HepG2 (cell line): Measurements from ENCODE around the gene RGCC. TPM values are rescaled to one million over a fixed set of nuclear protein-coding genes. Genes with fewer than 3 reads are reported as not detected.

Source experiments
- ATAC-seq: fragments of 200-7000 bp; cut with Tn5 transposase; 3 replicates; pipeline ENCODE4 v1.9.1; 2020; ENCODE audit warnings: mild to moderate bottlenecking, moderate library complexity
- BruUV-seq: library from RNA; stranded (reverse); fragments of 400-500 nt; replicated peaks from 2 replicates; lab custom pipeline; 2021; lab: Mats Ljungman, UMichigan
- CTCF ChIA-PET: fragments of 300-600 bp; formaldehyde crosslinking; extraction: SDS; loops from one replicate; lab custom pipeline; 2021; ENCODE audit warnings: low total read pairs, inconsistent platforms, low intra/inter-chr PET ratio; lab: Yijun Ruan, JAX
- POLR2A ChIA-PET: fragments of 350-600 bp; sonication (Branson Sonifier 250); formaldehyde crosslinking; loops from one replicate; lab custom pipeline; 2020; ENCODE audit warnings: antibody characterized with exemption, inconsistent platforms; lab: Yijun Ruan, JAX
- DNase-seq: peaks from one replicate; pipeline ENCODE4 v3.0.0-alpha.2; 2015; ENCODE audit warnings: low spot score
- FAIRE-seq: peaks from 3 replicates; lab custom pipeline; 2011; peaks lifted over from hg19 to GRCh38; lab: Jason Lieb, UNC
- H2AFZ ChIP-seq: one replicate; pipeline ENCODE4 v1.6.1; 2011; ENCODE audit warnings: low read length, inconsistent platforms
- H3K27ac ChIP-seq: fragments of 300-600 bp; 3 replicates; pipeline ENCODE4 v1.8.0; 2011; ENCODE audit warnings: mixed run types, mild to moderate bottlenecking, mixed read lengths, low read length, inconsistent platforms; ENCODE audit not compliant: insufficient read depth; ENCODE audit errors: extremely low read length
- H3K27me3 ChIP-seq, 2 experiments: fragments of 200-600 bp in 1 of 2; 2 replicates in 1 of 2; 3 replicates in 1 of 2; pipeline versions ENCODE4 v1.6.0 to v1.8.0; 2011; ENCODE audit warnings: low read length in 2 of 2, mild to moderate bottlenecking in 2 of 2, moderate library complexity in 2 of 2, inconsistent platforms in 1 of 2; ENCODE audit not compliant: insufficient read depth in 2 of 2, control insufficient read depth in 1 of 2
- H3K36me3 ChIP-seq, 2 experiments: fragments of 200-600 bp in 1 of 2; replicated peaks in 1 of 2; 2 replicates in 1 of 2; 3 replicates in 1 of 2; pipeline versions ENCODE4 v1.5.1 to v1.8.0; 2011; ENCODE audit warnings: low read length in 2 of 2, inconsistent platforms in 1 of 2; ENCODE audit not compliant: insufficient read depth in 2 of 2, control insufficient read depth in 1 of 2
- H3K4me1 ChIP-seq: 2 replicates; pipeline ENCODE4 v1.5.1; 2012; ENCODE audit warnings: low read length, inconsistent platforms; ENCODE audit not compliant: insufficient read depth
- H3K4me2 ChIP-seq: 2 replicates; pipeline ENCODE4 v1.6.0; 2011; ENCODE audit warnings: low read depth, low read length, inconsistent platforms
- H3K4me3 ChIP-seq, 3 experiments: fragments of 200-600 bp in 1 of 3; sonication (generic), shearing (Covaris generic) in 1 of 3; replicated peaks in 1 of 3; 2 replicates each; pipeline ENCODE4 v1.5.1; 2011 to 2016; ENCODE audit warnings: low read length in 3 of 3, inconsistent platforms in 2 of 3, low read depth in 2 of 3, mild to moderate bottlenecking in 2 of 3, control low read depth in 1 of 3, mixed read lengths in 1 of 3; ENCODE audit not compliant: insufficient read depth in 1 of 3
- H3K79me2 ChIP-seq: one replicate; pipeline ENCODE4 v1.6.1; 2011; ENCODE audit warnings: low read length, inconsistent platforms; ENCODE audit not compliant: insufficient read depth
- H3K9ac ChIP-seq: 2 replicates; pipeline ENCODE4 v1.6.0; 2011; ENCODE audit warnings: mild to moderate bottlenecking, low read depth, low read length, inconsistent platforms; ENCODE audit not compliant: insufficient read depth
- H3K9me3 ChIP-seq: 2 replicates; pipeline ENCODE4 v1.5.1; 2012; ENCODE audit warnings: mild to moderate bottlenecking, low read length
- H4K20me1 ChIP-seq: 2 replicates; pipeline ENCODE4 v1.6.0; 2011; ENCODE audit warnings: inconsistent platforms, mild to moderate bottlenecking, low read length, moderate library complexity; ENCODE audit not compliant: insufficient read depth
- DNMT3B ChIP-seq: conservative IDR thresholded peaks from 2 replicates; pipeline ENCODE4 v1.6.1; 2016; ENCODE audit warnings: missing biosample characterization, control low read depth
- KDM2A ChIP-seq: sonication (generic); formaldehyde crosslinking; IDR thresholded peaks from 2 replicates; pipeline ENCODE4 v1.4.0; 2020; ENCODE audit warnings: low read depth, missing genetic modification reagents, borderline replicate concordance
- RFXAP ChIP-seq: sonication (generic); formaldehyde crosslinking; IDR thresholded peaks from 2 replicates; pipeline ENCODE4 v1.4.0; 2020; ENCODE audit warnings: missing genetic modification reagents, borderline replicate concordance
- RXRA ChIP-seq: sonication (generic); formaldehyde crosslinking; IDR thresholded peaks from 2 replicates; pipeline ENCODE4 v1.5.1; 2020; ENCODE audit warnings: missing genetic modification reagents
- SMARCE1 ChIP-seq: fragments of 450-650 bp; IDR thresholded peaks from 2 replicates; pipeline ENCODE4 v1.6.1; 2017; ENCODE audit warnings: borderline replicate concordance
- ZBTB8A ChIP-seq: sonication (generic); formaldehyde crosslinking; IDR thresholded peaks from 2 replicates; pipeline ENCODE4 v1.4.0; 2020; ENCODE audit warnings: mild to moderate bottlenecking, low read depth, missing genetic modification reagents, borderline replicate concordance
- ZFP36L1 ChIP-seq: sonication (generic); formaldehyde crosslinking; IDR thresholded peaks from 2 replicates; pipeline ENCODE4 v1.8.0; 2022; ENCODE audit warnings: mild to moderate bottlenecking, missing genetic modification reagents, moderate library complexity
- ZNF333 ChIP-seq: sonication (generic); formaldehyde crosslinking; IDR thresholded peaks from 2 replicates; pipeline ENCODE4 v1.4.0; 2020; ENCODE audit warnings: mild to moderate bottlenecking, missing genetic modification reagents, borderline replicate concordance
- ZNF432 ChIP-seq: sonication (generic); formaldehyde crosslinking; IDR thresholded peaks from 2 replicates; pipeline ENCODE4 v1.5.0; 2020; ENCODE audit warnings: missing genetic modification reagents, mild to moderate bottlenecking, borderline replicate concordance
- ZNF543 ChIP-seq: sonication (generic); formaldehyde crosslinking; IDR thresholded peaks from 2 replicates; pipeline ENCODE4 v1.4.0; 2020; ENCODE audit warnings: mild to moderate bottlenecking, missing genetic modification reagents
- ZNF619 ChIP-seq: sonication (generic); formaldehyde crosslinking; IDR thresholded peaks from 2 replicates; pipeline ENCODE4 v1.4.0; 2020; ENCODE audit warnings: mild to moderate bottlenecking, missing genetic modification reagents
- ZNF720 ChIP-seq: sonication (generic); formaldehyde crosslinking; IDR thresholded peaks from 2 replicates; pipeline ENCODE4 v1.4.0; 2020; ENCODE audit warnings: missing genetic modification reagents
- WGBS: methylation state at CpG from one replicate; pipeline ENCODE4 v1.1.6; 2017; ENCODE audit warnings: low lambda C conversion rate; 5-methylcytosine and 5-hydroxymethylcytosine counted together
- in situ Hi-C: cut with HindIII; loops from 2 replicates; pipeline ENCODE4 v1.10.0; 2017; ENCODE audit warnings: low pct_unique_long_range_greater_than_20kb; ENCODE audit not compliant: extremely low pct_ligation_motif_present
- intact Hi-C: fragments of 100-400 bp; cut with micrococcal nuclease; formaldehyde crosslinking; loops from one replicate; pipeline ENCODE4 v1.10.0; 2022; ENCODE audit not compliant: unreplicated experiment
- polyA plus RNA-seq, 8 experiments: library from polyadenylated mRNA; depleted of rRNA in 3 of 8; stranded (reverse) in 7 of 8; unstranded in 1 of 8; fragments of >200 nt; fragmentation: Illumina TruSeq in 4 of 8; extraction: Trizol in 4 of 8; gene quantifications; 2 replicates each; pipeline versions ENCODE4 v1.2.1 to v1.2.3, GENCODE V29; 2011 to 2016; ENCODE audit warnings: low read depth in 4 of 8, missing spikeins in 1 of 8, mixed read lengths in 1 of 8; ENCODE audit not compliant: insufficient read depth in 1 of 8
- total RNA-seq, 5 experiments: library from RNA; depleted of rRNA; stranded (reverse); fragments of >200 nt; fragmentation: Illumina TruSeq; extraction: Trizol; gene quantifications; 2 replicates each; pipeline ENCODE4 v1.2.3, GENCODE V29; 2016; ENCODE audit warnings: low read depth in 1 of 5
- TF ChIP-seq, protein P1 (sequence below): sonication (generic); formaldehyde crosslinking; IDR thresholded peaks from 2 replicates; pipeline ENCODE4 v1.8.0; 2022; ENCODE audit warnings: mild to moderate bottlenecking, missing genetic modification reagents, moderate library complexity
- TF ChIP-seq, protein P2 (sequence below): IDR thresholded peaks from 2 replicates; pipeline ENCODE4 v1.6.1; 2016; ENCODE audit warnings: low read depth, missing genetic modification reagents, missing compliant biosample characterization
- TF ChIP-seq, protein P3 (sequence below): sonication (generic); formaldehyde crosslinking; IDR thresholded peaks from 2 replicates; pipeline ENCODE4 v1.4.0; 2020; ENCODE audit warnings: mild to moderate bottlenecking, missing genetic modification reagents, borderline replicate concordance

RGCC gene
- total and polyA plus RNA-seq, 2 of the 13 experiments (the other 11 are each of a cell fraction or from before 2014, with no cell fraction given) = 0.20 to 8.4 TPM

DNA sequence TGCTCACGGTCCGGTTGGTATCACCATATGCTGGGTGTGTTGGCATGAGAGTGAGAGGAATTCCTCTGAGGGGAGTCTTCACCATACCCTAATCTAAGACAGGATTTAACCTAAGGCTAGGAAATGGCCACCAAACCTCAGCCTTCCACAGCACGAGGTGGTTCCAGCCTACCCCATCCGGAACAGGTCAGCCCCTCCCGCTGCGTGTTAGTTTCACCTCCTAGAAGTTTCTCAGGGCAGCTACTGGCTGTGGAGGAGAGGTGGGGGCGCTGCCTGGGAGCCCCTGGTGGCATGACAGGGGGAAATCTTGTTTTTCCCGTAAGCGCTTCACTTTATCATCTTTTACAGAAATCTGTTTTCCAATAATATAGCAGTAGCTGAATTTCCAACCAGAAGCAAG, 55.1 kb downstream of the RGCC start:
- intact Hi-C loops = no loop called here
- no peak overlapping the region for H3K27ac ChIP-seq
- H3K9ac ChIP-seq = no peak overlapping the region
- DNase-seq (no peak), FAIRE-seq (no peak), ATAC-seq (no peak)
- H4K20me1 ChIP-seq = no peaks in the 10 kb centered on the region
- no peak overlapping the region for H3K4me2 ChIP-seq
- CTCF ChIA-PET = no interaction called here
- no TSS peak for BruUV-seq
- H3K4me3 ChIP-seq = no peak overlapping the region
- peaks cover 0 to 4% of the 10 kb centered on the region in 2 experiments; a peak in 2 of 5 replicates for H3K27me3 ChIP-seq
- in situ Hi-C loops = no loop called here
- POLR2A ChIA-PET = no interaction called here
- no peaks in the 10 kb centered on the region for H3K36me3 ChIP-seq
- no peaks in the 10 kb centered on the region for H3K4me1 ChIP-seq
- no peaks in the 10 kb centered on the region for H3K79me2 ChIP-seq
- 66% methylated on average over 9 of the region's 9 CpGs for WGBS
- no peaks in the 10 kb centered on the region for H3K9me3 ChIP-seq
- H2AFZ ChIP-seq = no peak overlapping the region
- TF ChIP-seq ZNF333 (no peak), ZNF720 (CRISPR knock-in tag) (no peak), ZNF543 (CRISPR knock-in tag) (no peak), DNMT3B (CRISPR knock-in tag) (no peak), KDM2A (CRISPR knock-in tag) (no peak), ZNF432 (no peak), ZBTB8A (no peak), ZNF619 (no peak), RXRA (CRISPR knock-in tag) (no peak), SMARCE1 (no peak), RFXAP (no peak), ZFP36L1 (no peak)
- TF ChIP-seq, protein P1, sequence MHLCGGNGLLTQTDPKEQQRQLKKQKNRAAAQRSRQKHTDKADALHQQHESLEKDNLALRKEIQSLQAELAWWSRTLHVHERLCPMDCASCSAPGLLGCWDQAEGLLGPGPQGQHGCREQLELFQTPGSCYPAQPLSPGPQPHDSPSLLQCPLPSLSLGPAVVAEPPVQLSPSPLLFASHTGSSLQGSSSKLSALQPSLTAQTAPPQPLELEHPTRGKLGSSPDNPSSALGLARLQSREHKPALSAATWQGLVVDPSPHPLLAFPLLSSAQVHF (CRISPR knock-in tag) = no peak
- TF ChIP-seq, protein P2, sequence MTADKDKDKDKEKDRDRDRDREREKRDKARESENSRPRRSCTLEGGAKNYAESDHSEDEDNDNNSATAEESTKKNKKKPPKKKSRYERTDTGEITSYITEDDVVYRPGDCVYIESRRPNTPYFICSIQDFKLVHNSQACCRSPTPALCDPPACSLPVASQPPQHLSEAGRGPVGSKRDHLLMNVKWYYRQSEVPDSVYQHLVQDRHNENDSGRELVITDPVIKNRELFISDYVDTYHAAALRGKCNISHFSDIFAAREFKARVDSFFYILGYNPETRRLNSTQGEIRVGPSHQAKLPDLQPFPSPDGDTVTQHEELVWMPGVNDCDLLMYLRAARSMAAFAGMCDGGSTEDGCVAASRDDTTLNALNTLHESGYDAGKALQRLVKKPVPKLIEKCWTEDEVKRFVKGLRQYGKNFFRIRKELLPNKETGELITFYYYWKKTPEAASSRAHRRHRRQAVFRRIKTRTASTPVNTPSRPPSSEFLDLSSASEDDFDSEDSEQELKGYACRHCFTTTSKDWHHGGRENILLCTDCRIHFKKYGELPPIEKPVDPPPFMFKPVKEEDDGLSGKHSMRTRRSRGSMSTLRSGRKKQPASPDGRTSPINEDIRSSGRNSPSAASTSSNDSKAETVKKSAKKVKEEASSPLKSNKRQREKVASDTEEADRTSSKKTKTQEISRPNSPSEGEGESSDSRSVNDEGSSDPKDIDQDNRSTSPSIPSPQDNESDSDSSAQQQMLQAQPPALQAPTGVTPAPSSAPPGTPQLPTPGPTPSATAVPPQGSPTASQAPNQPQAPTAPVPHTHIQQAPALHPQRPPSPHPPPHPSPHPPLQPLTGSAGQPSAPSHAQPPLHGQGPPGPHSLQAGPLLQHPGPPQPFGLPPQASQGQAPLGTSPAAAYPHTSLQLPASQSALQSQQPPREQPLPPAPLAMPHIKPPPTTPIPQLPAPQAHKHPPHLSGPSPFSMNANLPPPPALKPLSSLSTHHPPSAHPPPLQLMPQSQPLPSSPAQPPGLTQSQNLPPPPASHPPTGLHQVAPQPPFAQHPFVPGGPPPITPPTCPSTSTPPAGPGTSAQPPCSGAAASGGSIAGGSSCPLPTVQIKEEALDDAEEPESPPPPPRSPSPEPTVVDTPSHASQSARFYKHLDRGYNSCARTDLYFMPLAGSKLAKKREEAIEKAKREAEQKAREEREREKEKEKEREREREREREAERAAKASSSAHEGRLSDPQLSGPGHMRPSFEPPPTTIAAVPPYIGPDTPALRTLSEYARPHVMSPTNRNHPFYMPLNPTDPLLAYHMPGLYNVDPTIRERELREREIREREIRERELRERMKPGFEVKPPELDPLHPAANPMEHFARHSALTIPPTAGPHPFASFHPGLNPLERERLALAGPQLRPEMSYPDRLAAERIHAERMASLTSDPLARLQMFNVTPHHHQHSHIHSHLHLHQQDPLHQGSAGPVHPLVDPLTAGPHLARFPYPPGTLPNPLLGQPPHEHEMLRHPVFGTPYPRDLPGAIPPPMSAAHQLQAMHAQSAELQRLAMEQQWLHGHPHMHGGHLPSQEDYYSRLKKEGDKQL = no peak
- TF ChIP-seq, protein P3, sequence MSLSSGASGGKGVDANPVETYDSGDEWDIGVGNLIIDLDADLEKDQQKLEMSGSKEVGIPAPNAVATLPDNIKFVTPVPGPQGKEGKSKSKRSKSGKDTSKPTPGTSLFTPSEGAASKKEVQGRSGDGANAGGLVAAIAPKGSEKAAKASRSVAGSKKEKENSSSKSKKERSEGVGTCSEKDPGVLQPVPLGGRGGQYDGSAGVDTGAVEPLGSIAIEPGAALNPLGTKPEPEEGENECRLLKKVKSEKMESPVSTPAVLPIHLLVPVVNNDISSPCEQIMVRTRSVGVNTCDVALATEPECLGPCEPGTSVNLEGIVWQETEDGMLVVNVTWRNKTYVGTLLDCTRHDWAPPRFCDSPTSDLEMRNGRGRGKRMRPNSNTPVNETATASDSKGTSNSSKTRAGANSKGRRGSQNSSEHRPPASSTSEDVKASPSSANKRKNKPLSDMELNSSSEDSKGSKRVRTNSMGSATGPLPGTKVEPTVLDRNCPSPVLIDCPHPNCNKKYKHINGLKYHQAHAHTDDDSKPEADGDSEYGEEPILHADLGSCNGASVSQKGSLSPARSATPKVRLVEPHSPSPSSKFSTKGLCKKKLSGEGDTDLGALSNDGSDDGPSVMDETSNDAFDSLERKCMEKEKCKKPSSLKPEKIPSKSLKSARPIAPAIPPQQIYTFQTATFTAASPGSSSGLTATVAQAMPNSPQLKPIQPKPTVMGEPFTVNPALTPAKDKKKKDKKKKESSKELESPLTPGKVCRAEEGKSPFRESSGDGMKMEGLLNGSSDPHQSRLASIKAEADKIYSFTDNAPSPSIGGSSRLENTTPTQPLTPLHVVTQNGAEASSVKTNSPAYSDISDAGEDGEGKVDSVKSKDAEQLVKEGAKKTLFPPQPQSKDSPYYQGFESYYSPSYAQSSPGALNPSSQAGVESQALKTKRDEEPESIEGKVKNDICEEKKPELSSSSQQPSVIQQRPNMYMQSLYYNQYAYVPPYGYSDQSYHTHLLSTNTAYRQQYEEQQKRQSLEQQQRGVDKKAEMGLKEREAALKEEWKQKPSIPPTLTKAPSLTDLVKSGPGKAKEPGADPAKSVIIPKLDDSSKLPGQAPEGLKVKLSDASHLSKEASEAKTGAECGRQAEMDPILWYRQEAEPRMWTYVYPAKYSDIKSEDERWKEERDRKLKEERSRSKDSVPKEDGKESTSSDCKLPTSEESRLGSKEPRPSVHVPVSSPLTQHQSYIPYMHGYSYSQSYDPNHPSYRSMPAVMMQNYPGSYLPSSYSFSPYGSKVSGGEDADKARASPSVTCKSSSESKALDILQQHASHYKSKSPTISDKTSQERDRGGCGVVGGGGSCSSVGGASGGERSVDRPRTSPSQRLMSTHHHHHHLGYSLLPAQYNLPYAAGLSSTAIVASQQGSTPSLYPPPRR (CRISPR knock-in tag) = no peak
